Measurements from ENCODE around the gene PPARA.

The PPARA gene

DNA sequence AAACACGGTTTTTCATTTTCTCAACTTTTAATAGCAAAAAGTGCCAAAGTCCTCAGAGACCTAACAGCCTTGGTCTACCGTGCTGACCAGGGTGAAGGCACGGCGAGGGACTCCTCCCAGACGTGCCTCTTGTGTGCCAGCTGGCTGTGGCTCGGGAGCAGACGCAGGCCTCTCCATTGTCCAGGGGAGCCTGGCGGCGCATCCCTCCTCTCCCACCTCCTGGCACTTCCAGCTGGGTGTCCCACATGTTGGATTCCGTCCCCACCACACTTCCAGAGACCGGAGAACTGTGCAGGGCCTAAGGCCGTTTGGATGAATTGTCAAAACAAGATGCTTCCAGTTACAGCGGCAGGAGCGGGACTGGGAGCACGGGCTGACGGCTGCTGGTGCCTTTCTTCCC is 88.2 kb downstream of the PPARA start:
- no peak overlapping the region for H3K27ac ChIP-seq (ENCODE audit: low read depth, low read length, poor library complexity, severe bottlenecking)
- no peak overlapping the region for H3K9ac ChIP-seq (ENCODE audit: low read length)
- H3K27me3 ChIP-seq (ENCODE audit: insufficient read depth, low read length), result no peaks in the 10 kb centered on the region
- no peaks in the 10 kb centered on the region for H3K79me2 ChIP-seq (ENCODE audit: insufficient read depth, low read length)
- TF ChIP-seq, protein P1, sequence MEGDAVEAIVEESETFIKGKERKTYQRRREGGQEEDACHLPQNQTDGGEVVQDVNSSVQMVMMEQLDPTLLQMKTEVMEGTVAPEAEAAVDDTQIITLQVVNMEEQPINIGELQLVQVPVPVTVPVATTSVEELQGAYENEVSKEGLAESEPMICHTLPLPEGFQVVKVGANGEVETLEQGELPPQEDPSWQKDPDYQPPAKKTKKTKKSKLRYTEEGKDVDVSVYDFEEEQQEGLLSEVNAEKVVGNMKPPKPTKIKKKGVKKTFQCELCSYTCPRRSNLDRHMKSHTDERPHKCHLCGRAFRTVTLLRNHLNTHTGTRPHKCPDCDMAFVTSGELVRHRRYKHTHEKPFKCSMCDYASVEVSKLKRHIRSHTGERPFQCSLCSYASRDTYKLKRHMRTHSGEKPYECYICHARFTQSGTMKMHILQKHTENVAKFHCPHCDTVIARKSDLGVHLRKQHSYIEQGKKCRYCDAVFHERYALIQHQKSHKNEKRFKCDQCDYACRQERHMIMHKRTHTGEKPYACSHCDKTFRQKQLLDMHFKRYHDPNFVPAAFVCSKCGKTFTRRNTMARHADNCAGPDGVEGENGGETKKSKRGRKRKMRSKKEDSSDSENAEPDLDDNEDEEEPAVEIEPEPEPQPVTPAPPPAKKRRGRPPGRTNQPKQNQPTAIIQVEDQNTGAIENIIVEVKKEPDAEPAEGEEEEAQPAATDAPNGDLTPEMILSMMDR (IDR thresholded peaks at IDR 0.05; ENCODE audit: low read length), result no peak
- TF ChIP-seq EZH2 (IDR thresholded peaks at IDR 0.05; ENCODE audit: borderline replicate concordance, low read length), result no peak
- H4K20me1 ChIP-seq (ENCODE audit: insufficient read depth, low read length), result no peaks in the 10 kb centered on the region
- no peaks in the 10 kb centered on the region for H3K9me2 ChIP-seq (ENCODE audit: low read depth, low read length)
- H3K4me3 ChIP-seq (ENCODE audit: low read depth, low read length, poor library complexity, severe bottlenecking), result no peak overlapping the region
- no peak overlapping the region for H2AFZ ChIP-seq (ENCODE audit: low read length)
- H3F3A ChIP-seq (ENCODE audit: insufficient read depth, low read length), result no peaks in the 10 kb centered on the region
- H3K36me3 ChIP-seq (ENCODE audit: insufficient read depth, low read length), result peaks cover 20% of the 10 kb centered on the region
- H3K4me1 ChIP-seq (ENCODE audit: insufficient read depth, low read length, severe bottlenecking), result peaks cover 12% of the 10 kb centered on the region
- H3K9me3 ChIP-seq (ENCODE audit: low read length), result 0 out of 2 replicates have a peak, but pooled peaks cover 4% of the 10 kb centered on the region
- H3K4me2 ChIP-seq (ENCODE audit: low read length), result no peak overlapping the region

DNA sequence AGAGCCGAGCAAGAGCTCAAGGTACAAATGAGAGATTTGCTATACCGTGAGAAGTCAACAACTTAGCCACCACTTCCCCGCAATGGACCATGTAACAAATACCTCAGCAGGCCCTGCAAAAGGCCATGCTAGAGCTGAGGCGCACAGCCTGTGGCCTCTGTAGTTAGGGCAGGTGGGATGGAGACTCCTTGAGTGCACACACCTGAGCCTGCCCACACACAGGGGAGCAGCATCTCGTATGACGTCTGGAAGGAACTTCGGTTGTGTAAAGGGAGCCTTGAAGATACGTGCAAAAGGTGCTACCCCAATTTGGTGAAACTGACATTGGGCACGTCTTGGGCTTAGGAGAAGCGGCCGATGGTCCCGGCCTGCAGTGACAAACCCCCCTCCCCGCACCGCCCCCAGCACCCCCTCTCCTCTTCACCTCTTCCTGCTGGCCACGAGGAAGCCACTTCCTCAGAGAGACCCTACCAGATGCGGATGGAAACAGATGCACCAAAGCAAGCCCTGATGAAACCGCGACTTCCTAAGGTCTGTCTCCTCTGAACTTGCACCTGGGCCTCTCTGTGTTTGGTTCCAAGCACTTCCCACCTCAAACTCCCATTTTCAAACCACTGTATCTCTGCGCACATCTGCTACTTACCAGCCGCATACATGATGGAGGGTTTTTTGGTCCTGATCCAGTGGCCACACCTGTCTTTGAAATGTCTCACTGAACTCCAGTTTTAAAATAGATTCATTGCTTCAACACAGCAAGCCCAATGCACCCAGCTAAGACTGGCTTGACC is 89.1 kb downstream of the PPARA start:
- Histone ChIP-seq H3K27me3 (ENCODE audit: insufficient read depth, low read length) (no peaks in the 10 kb centered on the region), H3K9ac (ENCODE audit: low read length) (no peak overlapping the region), H3F3A (ENCODE audit: insufficient read depth, low read length) (no peaks in the 10 kb centered on the region), H2AFZ (ENCODE audit: low read length) (no peak overlapping the region), H4K20me1 (ENCODE audit: insufficient read depth, low read length) (no peaks in the 10 kb centered on the region), H3K4me3 (ENCODE audit: low read depth, low read length, poor library complexity, severe bottlenecking) (no peak overlapping the region), H3K9me3 (ENCODE audit: low read length) (0 out of 2 replicates have a peak, but pooled peaks cover 4% of the 10 kb centered on the region), H3K4me1 (ENCODE audit: insufficient read depth, low read length, severe bottlenecking) (peaks cover 12% of the 10 kb centered on the region), H3K9me2 (ENCODE audit: low read depth, low read length) (no peaks in the 10 kb centered on the region), H3K79me2 (ENCODE audit: insufficient read depth, low read length) (no peaks in the 10 kb centered on the region), H3K27ac (ENCODE audit: low read depth, low read length, poor library complexity, severe bottlenecking) (peak overlapping the region; percentile 48), H3K36me3 (ENCODE audit: insufficient read depth, low read length) (peaks cover 26% of the 10 kb centered on the region), H3K4me2 (ENCODE audit: low read length) (peak overlapping the region; percentile 20; the same call in 1 of the 2 replicates)
- TF ChIP-seq, protein P1 (IDR thresholded peaks at IDR 0.05; ENCODE audit: low read length), result no peak
- no peak for TF ChIP-seq EZH2 (IDR thresholded peaks at IDR 0.05; ENCODE audit: borderline replicate concordance, low read length)

DNA sequence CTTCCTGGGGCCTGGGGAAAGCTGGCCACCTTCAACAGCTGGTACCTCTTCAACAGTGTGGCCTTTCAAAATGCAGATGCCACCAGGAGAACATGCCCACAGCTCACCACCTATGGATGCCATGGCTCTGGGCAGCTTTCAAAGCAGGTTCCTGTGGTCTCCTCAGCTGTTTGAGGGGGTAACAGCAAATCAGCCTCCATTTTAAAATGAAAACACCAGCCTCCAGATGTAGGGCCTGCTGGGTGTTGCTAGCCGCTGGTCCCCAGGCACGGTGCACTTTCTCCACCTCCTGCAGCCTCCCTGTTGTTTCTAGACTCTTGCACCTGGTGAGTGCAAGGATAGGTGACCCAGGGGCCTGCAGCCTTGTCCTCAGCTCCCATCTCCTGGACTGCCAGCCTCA is 89.7 kb downstream of the PPARA start:
- no peaks in the 10 kb centered on the region for H3K9me2 ChIP-seq (ENCODE audit: low read depth, low read length)
- no peak overlapping the region for H3K4me3 ChIP-seq (ENCODE audit: low read depth, low read length, poor library complexity, severe bottlenecking)
- no peaks in the 10 kb centered on the region for H3K79me2 ChIP-seq (ENCODE audit: insufficient read depth, low read length)
- 0 out of 2 replicates have a peak, but pooled peaks cover 4% of the 10 kb centered on the region for H3K9me3 ChIP-seq (ENCODE audit: low read length)
- peak overlapping the region; percentile 48 for H3K27ac ChIP-seq (ENCODE audit: low read depth, low read length, poor library complexity, severe bottlenecking)
- no peak overlapping the region for H2AFZ ChIP-seq (ENCODE audit: low read length)
- H3K9ac ChIP-seq (ENCODE audit: low read length), result no peak overlapping the region
- H4K20me1 ChIP-seq (ENCODE audit: insufficient read depth, low read length), result no peaks in the 10 kb centered on the region
- H3K36me3 ChIP-seq (ENCODE audit: insufficient read depth, low read length), result peaks cover 26% of the 10 kb centered on the region
- no peak for TF ChIP-seq EZH2 (IDR thresholded peaks at IDR 0.05; ENCODE audit: borderline replicate concordance, low read length)
- TF ChIP-seq, protein P1 (IDR thresholded peaks at IDR 0.05; ENCODE audit: low read length), result no peak
- peak overlapping the region; percentile 20; the same call in 1 of the 2 replicates for H3K4me2 ChIP-seq (ENCODE audit: low read length)
- H3K4me1 ChIP-seq (ENCODE audit: insufficient read depth, low read length, severe bottlenecking), result peaks cover 12% of the 10 kb centered on the region
- no peaks in the 10 kb centered on the region for H3K27me3 ChIP-seq (ENCODE audit: insufficient read depth, low read length)
- no peaks in the 10 kb centered on the region for H3F3A ChIP-seq (ENCODE audit: insufficient read depth, low read length)

Measured in OCI-LY1 (cell line).